ENCODE measurements around the gene CACNB1.

CACNB1 gene

DNA sequence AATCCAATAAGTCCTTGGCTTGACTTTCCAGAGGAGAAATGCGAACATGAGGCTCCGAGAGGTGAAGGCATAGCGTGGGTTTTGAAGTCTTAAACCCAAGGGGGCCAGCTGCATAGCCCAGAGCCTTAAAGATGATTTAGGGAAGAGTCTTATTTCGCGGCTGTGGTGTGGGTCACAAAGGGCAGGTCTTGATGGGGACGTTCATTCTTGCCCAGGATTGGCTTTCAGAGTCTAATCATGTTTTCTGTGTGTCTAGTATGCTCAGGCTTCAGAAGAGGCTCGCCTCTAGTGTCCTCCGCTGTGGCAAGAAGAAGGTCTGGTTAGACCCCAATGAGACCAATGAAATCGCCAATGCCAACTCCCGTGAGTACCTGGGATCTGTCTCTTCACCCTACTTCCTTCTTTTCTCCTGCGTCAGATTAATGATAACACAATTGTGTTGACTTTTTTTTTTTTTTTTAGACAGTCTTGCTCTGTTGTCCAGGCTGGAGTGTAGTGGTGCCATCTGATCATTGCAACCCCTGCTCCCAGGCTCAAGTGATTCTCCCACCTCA is 3.6 kb upstream of the CACNB1 start:
- no peak for DNase-seq (ENCODE audit: low spot score)

DNA sequence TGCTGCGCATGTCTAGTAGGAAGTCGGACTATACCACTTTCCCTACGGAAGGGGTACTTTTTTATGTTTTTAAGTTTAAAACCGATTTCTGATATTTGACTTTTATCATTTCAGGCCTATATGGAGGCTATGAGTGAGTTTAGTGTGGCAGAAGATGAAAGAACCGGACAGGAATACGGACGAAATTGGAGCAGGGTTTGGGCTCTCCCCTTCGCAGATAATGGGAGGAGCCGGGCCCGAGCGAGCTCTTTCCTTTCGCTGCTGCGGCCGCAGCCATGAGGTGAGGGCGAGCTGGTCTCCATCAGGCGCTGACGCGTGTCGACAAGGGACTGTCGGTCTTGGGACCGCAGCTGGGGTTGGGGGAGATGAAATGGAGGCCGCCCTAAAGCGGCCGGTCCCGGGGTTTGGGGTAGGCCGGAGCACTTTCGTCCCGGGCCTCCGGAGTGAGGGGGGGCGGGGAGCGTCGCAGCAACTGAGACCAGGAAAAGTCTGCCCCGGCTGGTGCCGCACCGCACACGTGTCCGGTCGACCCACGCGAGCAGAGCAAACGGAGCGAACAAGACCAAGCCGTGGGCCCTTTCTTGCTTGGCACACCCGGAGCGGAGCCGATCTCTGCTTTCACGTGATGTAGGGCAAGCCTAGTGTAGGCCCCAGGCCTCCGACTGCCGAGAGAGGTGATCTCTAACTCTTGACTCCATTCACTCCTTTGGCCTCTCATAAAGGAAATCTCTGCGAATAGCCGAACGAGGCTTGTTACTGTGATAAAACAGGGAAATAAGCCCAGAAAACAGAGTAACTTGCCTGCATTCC is 2.8 kb upstream of the CACNB1 start, which contains the start of gene RPL19:
Gene RPL19, plus strand, starts transcription at position 214 of the 810 bp plus-strand sequence. Its CDS starts 62 bp downstream, at position 276.
- DNase-seq (ENCODE audit: low spot score) = peak; percentile 87

DNA sequence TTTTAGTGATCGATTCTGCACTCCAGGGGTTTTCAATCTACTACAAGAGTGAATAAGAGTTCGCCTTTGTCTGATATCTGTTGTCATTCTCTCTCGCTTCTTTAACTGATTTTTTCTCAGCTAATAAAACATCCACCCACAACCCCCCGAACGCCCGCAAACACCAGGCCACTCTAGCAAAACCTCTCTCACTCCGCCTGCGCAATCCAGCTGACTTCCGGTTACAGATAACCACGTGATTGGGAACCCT is 2.3 kb upstream of the CACNB1 start:
- DNase-seq (ENCODE audit: low spot score) = peak; percentile 81

DNA sequence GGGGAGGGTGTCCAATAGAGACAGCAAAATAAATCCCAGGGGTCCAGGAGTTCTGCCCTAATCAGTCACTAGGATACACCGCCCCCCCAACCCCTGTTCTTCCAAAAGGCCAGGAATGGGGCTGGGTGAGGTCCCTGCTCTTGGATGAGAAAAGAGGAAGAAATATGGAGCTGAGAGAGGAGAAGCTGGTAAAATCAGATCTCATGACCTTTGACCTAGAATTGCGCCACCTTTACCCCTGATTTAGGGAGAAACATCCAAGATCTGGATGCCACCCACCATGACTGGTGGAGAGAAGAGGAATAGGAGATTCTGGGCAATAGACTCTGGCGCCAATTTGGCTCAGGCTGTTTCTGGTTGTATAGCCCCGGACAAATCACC is 707 bp upstream of the CACNB1 start:
- DNase-seq (ENCODE audit: low spot score) = no peak

DNA sequence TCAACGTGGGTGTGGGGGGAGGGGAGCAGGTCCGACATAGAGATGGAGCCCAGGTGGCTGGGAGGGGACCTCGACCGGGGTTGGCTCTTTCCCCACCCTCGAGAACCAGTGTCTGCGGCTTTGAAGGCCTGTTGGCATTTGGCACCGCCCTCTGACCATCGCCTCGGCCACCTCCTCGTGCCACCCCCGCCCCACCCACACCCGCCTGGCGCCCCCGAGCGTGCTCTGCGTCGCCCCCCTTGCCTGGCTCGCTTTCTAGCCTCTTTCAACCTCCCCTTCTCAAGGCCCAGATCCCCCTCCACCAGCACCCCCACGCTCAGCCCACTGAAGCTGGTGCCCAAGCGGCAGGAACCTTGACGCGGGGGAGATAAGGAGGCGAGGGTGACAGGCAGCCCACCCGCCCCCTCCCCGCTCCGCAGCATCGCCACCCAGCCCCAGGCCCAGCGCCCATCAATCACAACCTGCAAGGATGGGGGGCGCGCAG is 619 bp downstream of the CACNB1 start:
- no peak for DNase-seq (ENCODE audit: low spot score)

DNA sequence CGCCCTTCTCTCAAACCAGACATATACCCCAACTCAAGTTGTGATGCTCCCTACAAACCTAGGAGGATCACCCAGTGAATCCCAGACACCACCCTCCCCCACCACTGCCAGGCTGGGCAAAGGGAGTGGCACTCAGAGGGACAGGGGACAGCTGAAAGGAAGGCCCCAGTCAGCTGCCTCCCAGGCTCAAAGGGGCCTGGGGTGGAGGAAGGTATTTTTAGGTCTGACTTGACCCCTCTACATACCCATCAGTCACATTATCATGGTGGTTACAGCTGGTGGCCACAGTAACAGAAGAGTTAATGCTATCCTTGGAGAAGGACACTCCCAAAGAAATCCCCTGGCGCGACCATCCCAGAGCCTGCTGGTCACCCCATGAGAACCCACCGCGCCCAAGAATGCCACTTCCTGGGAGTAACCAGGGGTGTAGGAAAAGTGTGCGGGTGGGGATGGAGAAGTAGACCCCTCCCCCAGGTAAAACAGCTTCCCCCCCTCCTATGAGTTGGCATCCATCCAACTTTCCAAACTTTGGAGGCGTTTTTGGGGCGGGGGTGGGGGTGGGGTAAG is 1.1 kb downstream of the CACNB1 start:
- DNase-seq (ENCODE audit: low spot score) = no peak

DNA sequence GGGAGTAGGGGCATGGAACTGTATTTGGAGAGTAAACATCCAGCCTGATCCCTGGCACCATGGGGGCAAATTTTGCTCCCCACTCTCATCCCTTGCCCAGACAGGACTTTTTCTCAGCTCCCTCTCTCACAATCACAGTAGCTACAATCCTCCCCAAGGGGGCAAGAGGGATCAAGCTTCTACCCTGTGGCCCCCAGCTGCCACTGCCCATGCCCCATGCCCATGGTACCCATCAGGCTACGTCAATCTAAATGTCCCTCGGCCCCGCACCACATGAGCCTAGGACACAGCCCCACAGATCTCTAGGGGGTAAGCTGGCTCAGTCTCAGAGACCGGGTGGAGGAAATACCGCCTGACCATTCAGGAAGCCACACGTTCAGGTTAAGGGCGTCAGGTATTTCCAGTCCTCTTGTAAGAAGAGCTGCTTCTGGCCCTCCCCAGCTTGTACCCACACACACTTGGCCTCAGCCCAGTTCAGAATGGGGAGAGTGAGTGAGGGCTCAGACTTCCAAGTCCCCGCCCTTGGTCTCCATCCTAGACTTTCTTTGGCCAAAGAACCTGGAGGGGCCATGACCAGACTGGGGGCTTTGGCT is 1.8 kb downstream of the CACNB1 start:
- no peak for DNase-seq (ENCODE audit: low spot score)

DNA sequence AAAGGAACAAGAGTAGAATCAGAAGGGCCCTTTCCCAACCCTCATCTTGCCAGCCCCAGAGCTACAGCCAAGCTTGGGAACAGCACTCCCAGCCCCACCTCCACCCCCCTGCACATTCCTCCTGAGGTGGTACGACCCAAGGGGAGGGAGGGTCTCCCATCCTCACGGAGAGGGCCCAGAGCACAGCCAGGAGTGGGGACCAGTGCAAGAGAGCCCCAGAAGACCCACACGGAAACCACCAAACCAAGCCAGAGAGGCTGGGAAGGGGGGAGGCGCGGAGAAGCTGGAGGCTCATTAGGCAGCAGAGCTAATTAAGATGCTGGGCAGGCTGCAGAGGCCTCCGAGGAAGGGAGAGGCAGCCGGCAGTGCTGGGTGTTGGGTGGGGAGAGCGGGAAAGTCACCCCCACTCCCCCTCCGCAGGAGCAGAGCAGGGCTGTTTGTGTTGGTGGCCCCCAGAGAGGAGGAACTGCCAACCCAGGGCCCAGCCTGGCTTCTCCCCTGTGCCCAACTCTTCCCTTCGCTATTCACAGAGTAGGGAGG is 2.4 kb downstream of the CACNB1 start:
- DNase-seq (ENCODE audit: low spot score) = no peak

DNA sequence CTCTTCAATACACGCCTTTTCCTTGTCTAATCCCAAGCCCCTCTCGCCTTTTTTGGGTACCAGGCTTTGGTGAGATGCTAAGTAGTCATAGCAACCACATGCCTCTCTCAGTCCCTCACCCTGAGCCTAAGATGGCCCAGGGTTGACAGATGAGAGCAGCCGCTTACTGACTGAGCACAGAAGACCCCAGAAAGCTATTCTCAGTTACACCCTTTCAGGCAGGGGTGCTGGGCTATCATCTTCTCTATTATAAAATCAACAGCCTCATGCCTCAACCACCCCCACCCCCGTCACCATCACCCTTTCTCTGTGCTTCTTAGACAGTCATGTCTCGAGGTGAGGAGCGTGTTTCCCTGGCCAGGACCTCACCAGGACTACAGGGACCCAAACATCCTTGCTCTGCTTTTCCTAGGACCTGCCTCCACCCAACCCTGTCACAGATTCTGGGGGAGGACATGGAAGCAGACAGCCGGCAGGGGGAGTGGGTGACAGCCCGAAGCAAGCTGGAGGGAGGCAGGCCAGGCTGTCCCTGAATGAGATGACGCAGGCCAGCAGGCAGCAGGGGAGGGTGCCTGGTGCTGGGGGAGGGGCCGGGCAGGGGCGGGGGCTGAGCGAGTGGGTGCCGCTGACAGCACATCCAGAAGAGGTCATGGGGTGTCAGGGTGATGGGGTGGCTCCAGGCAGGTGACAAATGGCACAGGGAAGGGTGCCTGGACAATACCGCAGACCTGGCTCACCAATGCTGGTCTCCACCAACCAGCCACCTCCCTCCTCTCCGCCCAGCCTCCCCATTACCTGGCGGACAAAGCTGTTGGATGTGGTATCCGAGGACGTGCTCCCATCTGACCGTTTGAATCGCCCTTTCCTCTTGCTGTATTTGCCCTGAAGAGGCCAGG is 3.1 kb downstream of the CACNB1 start:
- no peak for DNase-seq (ENCODE audit: low spot score)

DNA sequence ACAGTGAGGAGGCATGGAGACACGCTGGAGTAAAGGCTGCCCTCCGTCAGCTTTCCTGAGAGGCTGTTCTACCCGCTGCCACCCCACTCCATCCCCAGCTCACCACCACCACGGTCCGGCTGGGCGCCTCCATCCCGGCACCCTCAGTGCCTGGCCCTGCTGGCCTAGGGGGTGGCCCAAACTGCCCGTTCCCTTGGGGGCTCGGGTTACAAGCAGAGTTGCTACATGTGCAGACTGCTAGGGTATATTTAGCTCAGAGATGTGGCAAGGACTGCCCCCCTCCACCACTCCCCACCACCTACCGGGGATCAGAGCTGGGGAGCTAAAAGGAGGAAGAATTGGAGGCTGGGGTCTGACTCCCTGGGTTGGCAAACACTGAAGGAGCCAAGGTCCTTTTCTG is 4.1 kb downstream of the CACNB1 start:
- DNase-seq (ENCODE audit: low spot score) = no peak

DNA sequence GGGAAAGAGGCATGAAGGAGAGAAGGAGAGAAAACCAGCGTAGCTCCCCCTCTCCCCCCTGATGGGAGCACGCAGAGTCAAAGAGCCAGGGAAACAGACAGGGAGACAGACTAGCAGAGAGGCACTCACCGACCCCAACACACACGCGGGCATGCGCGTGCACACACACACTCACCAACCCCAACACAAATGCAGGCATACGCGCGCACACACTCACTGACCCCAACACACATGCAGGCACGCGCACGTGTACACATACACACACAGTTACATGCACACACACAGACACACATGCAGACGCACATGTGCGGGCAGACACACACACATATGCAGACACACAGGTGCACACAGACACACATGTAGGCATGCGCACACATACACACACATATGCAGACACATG is 4.6 kb downstream of the CACNB1 start:
- no peak for DNase-seq (ENCODE audit: low spot score)

DNA sequence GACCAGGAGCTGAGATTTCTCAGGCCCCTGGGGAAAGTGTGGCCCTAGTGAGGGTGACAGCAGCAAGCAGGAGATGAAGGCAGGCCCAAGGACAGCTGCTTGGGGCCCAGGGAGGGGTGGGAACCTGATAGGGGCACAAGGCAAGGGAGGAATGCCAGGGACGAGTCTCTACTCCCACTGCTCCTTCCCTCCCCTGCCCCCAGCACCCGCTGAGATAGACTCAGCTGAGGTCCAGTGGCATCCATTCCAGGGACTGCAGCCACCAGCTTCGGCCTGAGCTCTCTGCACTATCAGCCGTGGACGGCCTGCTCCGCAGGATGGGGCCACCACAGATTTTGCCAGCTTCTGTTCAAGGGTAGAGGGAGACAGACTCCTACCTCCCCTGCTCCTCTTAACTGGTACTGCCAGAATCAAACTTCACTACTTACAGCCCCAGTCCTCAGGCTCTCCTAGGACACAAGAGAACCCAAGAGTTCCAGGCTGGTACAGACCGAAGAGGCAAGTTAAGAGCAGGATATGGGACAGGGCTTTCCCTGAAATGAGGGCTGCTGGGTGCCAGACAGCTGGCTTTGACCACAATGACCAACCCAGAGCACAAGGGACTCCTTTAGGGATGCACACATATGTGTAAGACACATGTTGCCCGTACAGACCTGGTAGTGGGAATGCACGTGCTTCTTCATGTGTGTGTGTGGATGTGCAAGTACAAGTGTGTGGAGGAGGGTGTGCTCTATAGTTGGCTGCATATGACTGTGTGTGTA is 5.5 kb downstream of the CACNB1 start:
- DNase-seq (ENCODE audit: low spot score) = no peak

DNA sequence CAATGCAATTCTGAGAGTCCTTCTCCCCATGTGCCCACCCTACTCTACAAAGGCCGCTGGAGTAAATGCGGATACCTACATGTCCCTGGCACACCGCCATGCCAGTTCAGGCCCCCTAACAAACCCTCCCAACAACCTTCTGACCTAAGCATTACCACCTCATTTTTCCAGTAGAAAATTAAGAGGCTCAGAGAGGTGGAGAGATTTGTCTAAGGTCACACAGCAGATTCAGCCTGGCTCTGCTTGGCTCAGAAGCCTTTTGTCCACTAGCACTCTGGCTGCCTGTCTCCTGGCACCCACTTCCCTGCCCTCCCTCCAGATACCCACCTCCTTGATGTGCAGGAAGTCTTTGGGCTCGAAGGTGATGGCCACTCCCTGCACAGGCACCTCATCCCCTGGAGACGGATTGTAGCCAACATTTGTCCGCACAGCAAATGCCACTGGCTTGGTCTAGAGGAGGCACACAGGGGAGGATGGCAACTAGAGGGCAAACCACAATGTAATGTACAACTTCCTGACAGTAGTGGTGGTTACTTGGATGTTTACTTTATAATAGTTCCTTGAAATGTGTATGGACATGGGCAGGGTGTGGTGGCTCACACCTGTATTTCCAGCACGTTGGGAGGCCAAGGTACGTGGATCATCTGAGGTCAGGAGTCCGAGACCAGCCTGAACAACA is 10.2 kb downstream of the CACNB1 start:
- no peak for DNase-seq (ENCODE audit: low spot score)

DNA sequence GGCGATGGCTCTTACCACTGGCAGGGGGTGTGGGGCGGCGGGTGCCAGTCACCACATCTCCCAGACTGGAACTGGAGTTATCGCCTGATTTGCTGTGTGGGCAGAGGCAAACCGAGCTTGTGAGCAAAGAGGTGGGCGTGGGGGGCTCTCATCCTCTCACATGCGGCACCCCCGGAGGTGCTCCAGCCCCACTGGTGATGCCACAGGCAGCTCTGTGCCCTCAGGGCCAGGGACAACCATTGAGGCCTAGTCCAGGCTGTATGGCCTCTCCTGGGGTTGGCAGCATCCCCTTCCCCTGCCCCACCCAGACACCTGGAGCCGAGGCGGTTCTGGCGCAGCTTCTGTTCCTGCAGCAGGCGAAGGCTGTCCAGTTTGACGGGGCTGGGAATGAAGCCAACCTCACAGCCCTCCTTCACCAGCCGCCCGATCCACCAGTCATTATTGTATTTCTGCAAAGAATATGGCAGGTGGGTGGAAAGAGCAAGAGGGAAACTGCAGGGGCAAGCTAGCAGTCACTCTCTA is 10.9 kb downstream of the CACNB1 start:
- DNase-seq (ENCODE audit: low spot score) = no peak

DNA sequence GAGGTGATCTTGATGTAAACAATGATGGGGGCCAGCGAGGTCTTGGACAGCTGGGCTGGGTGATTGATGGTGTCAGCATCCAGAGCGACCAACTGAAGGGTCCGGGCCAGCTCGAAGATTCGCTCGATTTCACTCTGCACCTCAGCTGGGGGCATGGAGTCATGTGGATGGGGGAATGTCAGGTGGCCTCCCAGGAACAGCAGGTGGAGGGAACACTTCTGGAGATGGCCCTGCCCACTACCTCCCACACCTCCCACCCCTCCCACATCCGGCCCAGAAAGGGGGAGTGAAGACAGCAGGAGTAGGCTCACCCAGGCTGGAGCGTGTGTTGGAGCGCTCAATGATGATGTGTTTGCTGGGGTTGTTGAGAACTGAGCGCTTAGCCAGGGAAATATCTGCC is 13.7 kb downstream of the CACNB1 start:
- DNase-seq (ENCODE audit: low spot score) = no peak

DNA sequence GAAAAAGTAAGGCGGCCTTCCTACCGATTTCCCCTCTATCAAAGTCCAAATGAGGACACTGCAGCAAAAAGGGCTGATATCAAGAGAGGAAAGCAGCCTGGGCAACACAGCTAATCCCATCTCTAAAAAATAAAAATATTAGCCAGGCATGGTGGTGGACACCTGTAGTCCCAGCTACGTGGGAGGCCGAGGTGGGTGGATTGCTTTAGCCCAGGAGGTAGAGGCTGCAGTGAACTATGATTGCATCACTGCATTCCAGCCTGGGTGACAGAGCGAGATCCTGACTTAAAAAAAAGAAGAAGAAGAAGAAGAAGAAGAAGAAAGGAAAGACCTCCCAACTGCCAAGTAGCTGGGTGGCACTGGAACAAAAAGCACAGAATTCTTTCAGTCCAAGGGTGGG is 14.4 kb downstream of the CACNB1 start:
- no peak for DNase-seq (ENCODE audit: low spot score)

DNA sequence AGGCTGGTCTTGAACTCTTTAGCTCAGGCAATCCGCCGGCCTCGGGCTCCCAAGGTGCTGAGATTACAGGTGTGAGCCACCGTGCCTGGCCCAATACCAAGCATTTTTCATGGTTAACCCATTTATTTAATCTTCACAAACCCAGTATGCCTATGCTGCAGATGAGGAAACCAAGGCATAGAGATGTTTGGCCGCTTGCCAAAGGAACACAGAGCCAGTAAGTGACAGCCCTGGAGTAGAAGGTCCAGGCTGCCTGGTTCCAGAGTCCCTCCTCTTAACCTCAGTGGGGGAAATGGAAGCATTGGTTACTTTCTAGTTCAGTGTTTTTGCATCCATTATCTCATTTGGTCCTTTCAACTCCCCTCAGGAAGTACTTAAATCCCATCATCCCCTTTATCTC is 16.2 kb downstream of the CACNB1 start:
- no peak for DNase-seq (ENCODE audit: low spot score)

DNA sequence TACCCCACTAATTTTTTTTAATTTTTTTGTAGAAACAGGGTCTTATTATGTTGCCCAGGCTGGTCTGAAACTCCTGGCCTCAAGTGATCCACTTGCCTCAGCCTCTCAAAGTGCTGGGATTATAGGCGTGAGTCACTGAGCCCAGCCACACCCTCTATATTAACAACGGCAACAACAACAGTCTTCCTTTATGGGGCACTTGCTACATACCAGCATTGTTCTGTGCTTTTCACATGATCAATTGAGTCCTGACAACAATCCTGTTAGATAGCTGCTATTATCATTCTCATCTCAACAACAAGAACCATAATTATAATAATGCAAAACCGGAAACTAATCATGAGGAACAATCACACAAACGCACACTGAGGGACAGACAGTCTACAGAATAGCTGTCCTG is 18.9 kb downstream of the CACNB1 start:
- DNase-seq (ENCODE audit: low spot score) = no peak

DNA sequence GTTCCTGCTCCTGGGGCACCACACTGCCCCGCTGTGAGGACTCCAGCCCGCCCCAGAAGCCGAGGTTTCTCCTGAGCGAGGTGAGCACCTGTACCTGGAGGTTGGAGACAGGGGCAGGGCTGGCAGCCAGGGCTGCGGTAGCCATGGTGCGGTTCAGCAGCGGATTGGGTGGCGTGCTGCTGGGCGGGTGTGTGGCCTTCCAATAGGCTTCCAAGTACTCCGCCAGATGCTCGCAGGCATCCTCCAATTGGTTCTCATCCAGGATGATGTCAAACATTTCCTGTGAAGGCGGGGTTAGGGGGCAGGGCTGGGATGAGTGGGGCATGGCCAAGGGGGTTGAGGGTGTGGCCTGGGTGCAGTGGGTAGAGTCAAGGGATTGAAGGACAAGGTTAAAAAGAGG is 20.2 kb downstream of the CACNB1 start:
- DNase-seq (ENCODE audit: low spot score) = no peak

DNA sequence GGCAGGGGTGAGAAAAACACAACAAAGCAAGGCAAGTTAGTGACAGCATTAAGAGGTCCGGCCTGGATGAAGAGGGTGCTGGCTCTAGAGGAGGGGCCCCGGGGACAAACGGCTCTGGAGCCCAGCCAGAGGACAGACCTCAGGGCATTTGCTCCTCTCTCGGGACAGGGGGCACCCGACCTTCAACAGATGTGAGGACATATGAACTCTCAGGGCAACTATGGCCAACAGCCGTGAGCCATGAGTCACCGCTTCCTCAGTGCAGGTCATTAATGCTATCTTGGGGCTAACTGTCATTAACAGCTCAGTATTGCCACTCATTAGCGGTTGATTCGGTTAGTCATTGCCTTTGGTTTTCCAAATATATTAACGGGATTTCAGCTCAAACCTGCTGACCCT is 21.8 kb downstream of the CACNB1 start:
- DNase-seq (ENCODE audit: low spot score) = no peak

Data from left forelimb (tissue), 1 donor.